K562 (cell line): ENCODE results near the gene LILRB3. TPM values are rescaled to one million over a fixed set of nuclear protein-coding genes. Genes with fewer than 3 reads are reported as not detected.

Experiments
- ATAC-seq: fragments of 200-7000 bp; cut with Tn5 transposase; 3 replicates; pipeline ENCODE4 v1.9.1; 2020; ENCODE audit warnings: moderate library complexity
- BruUV-seq: library from RNA; stranded (reverse); fragments of 400-500 nt; replicated peaks from 2 replicates; lab custom pipeline; 2021; lab: Mats Ljungman, UMichigan
- CTCF ChIA-PET: fragments of 300-600 bp; formaldehyde crosslinking; extraction: SDS; loops from one replicate; lab custom pipeline; 2021; ENCODE audit warnings: low intra/inter-chr PET ratio; lab: Yijun Ruan, JAX
- POLR2A ChIA-PET: fragments of 300-600, 350-650 bp; sonication (Branson Sonifier 250); formaldehyde crosslinking; extraction: SDS; loops from one replicate; lab custom pipeline; 2021; ENCODE audit warnings: antibody characterized with exemption, inconsistent platforms; lab: Yijun Ruan, JAX
- DNase-seq, 4 experiments: peaks; one replicate each; pipeline versions ENCODE4 v3.0.0 to v3.0.0-alpha.2; 2011 to 2018; ENCODE audit warnings: low spot score in 3 of 4, mixed read lengths in 3 of 4; ENCODE audit errors: extremely low read depth in 1 of 4
- FAIRE-seq: peaks from 2 replicates; lab custom pipeline; 2011; peaks lifted over from hg19 to GRCh38; lab: Jason Lieb, UNC
- H2AFZ ChIP-seq: 2 replicates; pipeline ENCODE4 v1.6.0; 2011; ENCODE audit warnings: low read depth, low read length, control low read depth, inconsistent platforms
- H3K27ac ChIP-seq: fragments of 200-600 bp; 3 replicates; pipeline ENCODE4 v1.8.0; 2011; ENCODE audit warnings: low read depth, mild to moderate bottlenecking, control low read depth, inconsistent platforms, low read length, moderate library complexity, mixed read lengths; ENCODE audit errors: extremely low read depth
- H3K27me3 ChIP-seq, 2 experiments: fragments of 300-600 bp in 1 of 2; 2 replicates in 1 of 2; 3 replicates in 1 of 2; pipeline versions ENCODE4 v1.6.0 to v1.8.0; 2011; ENCODE audit warnings: inconsistent platforms in 2 of 2, low read length in 2 of 2, mild to moderate bottlenecking in 1 of 2, mixed read lengths in 1 of 2, moderate library complexity in 1 of 2; ENCODE audit not compliant: control insufficient read depth in 2 of 2, insufficient read depth in 2 of 2
- H3K36me3 ChIP-seq: fragments of 300-600 bp; 3 replicates; pipeline ENCODE4 v1.8.0; 2011; ENCODE audit warnings: mild to moderate bottlenecking, low read length, inconsistent platforms; ENCODE audit not compliant: control insufficient read depth, insufficient read depth
- H3K4me1 ChIP-seq, 2 experiments: fragments of 200-600 bp in 1 of 2; replicated peaks in 1 of 2; 2 replicates in 1 of 2; 3 replicates in 1 of 2; pipeline versions ENCODE4 v1.5.1 to v1.8.0; 2011; ENCODE audit warnings: inconsistent platforms in 2 of 2, low read length in 2 of 2, mild to moderate bottlenecking in 1 of 2, mixed read lengths in 1 of 2, moderate library complexity in 1 of 2; ENCODE audit not compliant: control insufficient read depth in 2 of 2, insufficient read depth in 2 of 2
- H3K4me2 ChIP-seq: 2 replicates; pipeline ENCODE4 v1.6.1; 2011; ENCODE audit warnings: low read length, control low read depth, inconsistent platforms, mixed read lengths; ENCODE audit not compliant: insufficient read depth
- H3K4me3 ChIP-seq: fragments of 200-600 bp; sonication (generic), shearing (Covaris generic); 2 replicates; pipeline ENCODE4 v1.5.1; 2016; ENCODE audit warnings: control low read depth, inconsistent platforms
- H3K79me2 ChIP-seq: fragments of 200-600 bp; 3 replicates; pipeline ENCODE4 v1.8.0; 2011; ENCODE audit warnings: low read length, inconsistent platforms; ENCODE audit not compliant: control insufficient read depth, insufficient read depth
- H3K9ac ChIP-seq, 2 experiments: 2 replicates each; pipeline versions ENCODE4 v1.6.0 to v1.6.1; 2011; ENCODE audit warnings: low read depth in 2 of 2, low read length in 2 of 2, control low read depth in 1 of 2, inconsistent platforms in 1 of 2, mild to moderate bottlenecking in 1 of 2, mixed read lengths in 1 of 2; ENCODE audit not compliant: insufficient read depth in 1 of 2
- H3K9me1 ChIP-seq: one replicate; pipeline ENCODE4 v1.6.0; 2011; ENCODE audit warnings: inconsistent platforms, mild to moderate bottlenecking, low read length, moderate library complexity; ENCODE audit not compliant: control insufficient read depth, insufficient read depth
- H3K9me3 ChIP-seq: replicated peaks from 2 replicates; pipeline ENCODE4 v1.5.1; 2011; ENCODE audit warnings: low read depth, low read length, inconsistent platforms; ENCODE audit not compliant: control insufficient read depth, insufficient read depth
- H4K20me1 ChIP-seq: replicated peaks from 2 replicates; pipeline ENCODE4 v1.6.1; 2011; ENCODE audit warnings: low read length, inconsistent platforms, mixed read lengths; ENCODE audit not compliant: control insufficient read depth, insufficient read depth
- HNRNPUL1 ChIP-seq: fragments of 200-400 bp; formaldehyde crosslinking; IDR thresholded peaks from 2 replicates; pipeline ENCODE4 v1.6.1; 2017; ENCODE audit warnings: low read length
- KAT7 ChIP-seq: sonication (generic); formaldehyde crosslinking; IDR thresholded peaks from 2 replicates; pipeline ENCODE4 v1.8.0; 2022; ENCODE audit warnings: missing genetic modification reagents, mild to moderate bottlenecking, borderline replicate concordance
- KLF16 ChIP-seq: IDR thresholded peaks from 2 replicates; pipeline ENCODE4 v1.6.1; 2016; ENCODE audit warnings: antibody characterized with exemption
- POLR2A ChIP-seq: fragments of 450-650 bp; conservative IDR thresholded peaks from 2 replicates; pipeline ENCODE4 v1.6.1; 2016
- POLR2AphosphoS5 ChIP-seq: IDR thresholded peaks from 2 replicates; pipeline ENCODE4 v1.6.1; 2011; ENCODE audit warnings: mild to moderate bottlenecking, low read depth, low read length, moderate library complexity; ENCODE audit not compliant: control insufficient read depth, insufficient read depth
- ZKSCAN8 ChIP-seq: fragments of 200-800 bp; sonication (Bioruptor generic); IDR thresholded peaks from 2 replicates; pipeline ENCODE4 v1.6.1; 2016; ENCODE audit warnings: missing genetic modification characterization, missing compliant biosample characterization
- WGBS: fragments of 100-300 bp; shearing (Covaris generic); methylation state at CpG from one replicate; pipeline ENCODE4 v1.1.6; 2016; ENCODE audit warnings: low coverage, mixed read lengths; ENCODE audit not compliant: insufficient coverage; ENCODE audit errors: missing lambda C conversion rate; 5-methylcytosine and 5-hydroxymethylcytosine counted together
- in situ Hi-C: fragments of 300-500 bp; cut with MboI; formaldehyde crosslinking; loops from 4 replicates; pipeline ENCODE4 v1.15.0; 2018; ENCODE audit warnings: inconsistent platforms, mixed read lengths
- intact Hi-C: fragments of 100-400 bp; cut with micrococcal nuclease; formaldehyde crosslinking; loops from 2 replicates; pipeline ENCODE4 v1.14.2; 2022
- polyA plus RNA-seq, 8 experiments: library from polyadenylated mRNA; depleted of rRNA in 4 of 8; stranded (reverse) in 5 of 8; unstranded in 3 of 8; fragments of >200 nt; fragmentation: Nextera tagmentation in 2 of 8; fragmentation: Illumina TruSeq in 1 of 8; extraction: Ambion mirVana in 2 of 8; extraction: Trizol in 1 of 8; gene quantifications; 2 replicates each; pipeline versions ENCODE4 v1.2.1 to v1.2.3, GENCODE V29; 2011 to 2014; ENCODE audit warnings: inconsistent platforms in 1 of 8, missing spikeins in 1 of 8
- total RNA-seq, 7 experiments: library from RNA; depleted of rRNA in 6 of 7; stranded (reverse); fragments of >200 nt in 6 of 7; fragmentation: Illumina TruSeq in 2 of 7; extraction: Trizol in 2 of 7; gene quantifications; 2 replicates each; pipeline versions ENCODE4 v1.2.1 to v1.2.3, GENCODE V29; 2011 to 2021; ENCODE audit warnings: low replicate concordance in 1 of 7

LILRB3 gene
- total and polyA plus RNA-seq, 9 of the 15 experiments (the other 6 are each of a cell fraction or from before 2014, with no cell fraction given): 0.01 to 0.09 TPM; not detected in 7

- peak overlapping the region; percentile 89 for H3K4me2 ChIP-seq
- peak overlapping the region; percentile 68; the same call in 1 of the 2 replicates for H3K4me3 ChIP-seq
- no peak for FAIRE-seq
- H2AFZ ChIP-seq: no peak overlapping the region
- ATAC-seq: no peak
- peak overlapping the region; percentile 36 to 90 for H3K9ac ChIP-seq
- POLR2A ChIA-PET: interaction anchor here (0.7 to 2.9 kb wide), 3 partner anchors 15 to 53 kb away, joined by 3 to 17 read pairs (median 3); partner anchors contain the start of gene MBOAT7
- peak overlapping the region; percentile 89 for H3K27ac ChIP-seq
- in situ Hi-C loops: no loop called here
- no peaks in the 10 kb centered on the region for H3K9me3 ChIP-seq
- H3K36me3 ChIP-seq: peaks cover 81% of the 10 kb centered on the region
- CTCF ChIA-PET: no interaction called here
- peaks cover 86% of the 10 kb centered on the region for H3K79me2 ChIP-seq
- 50% methylated on average over 13 of the region's 13 CpGs for WGBS
- peaks cover 64 to 83% of the 10 kb centered on the region in 2 experiments for H3K4me1 ChIP-seq
- no peaks in the 10 kb centered on the region for H3K27me3 ChIP-seq
- BruUV-seq: no TSS peak
- H3K9me1 ChIP-seq: peaks cover 23% of the 10 kb centered on the region
- peaks cover 89% of the 10 kb centered on the region for H4K20me1 ChIP-seq
- no peak for DNase-seq
- TF ChIP-seq KLF16 (no peak), POLR2A (peak; percentile 35; the same call in 1 of the 2 replicates), POLR2AphosphoS5 (peak; percentile 30; the same call in 1 of the 2 replicates), KAT7 (peak; percentile 66; the same call in 1 of the 2 replicates), ZKSCAN8 (CRISPR knock-in tag) (no peak), HNRNPUL1 (0 out of 2 replicates have a peak, but pooled peaks have one; percentile 32)
- intact Hi-C loops: no loop called here
Measured at GRCh38 chr19:54206831-54207177, 16.0 kb downstream of the LILRB3 start.
